ENCODE data around the gene LTC4S.

The LTC4S gene

DNA sequence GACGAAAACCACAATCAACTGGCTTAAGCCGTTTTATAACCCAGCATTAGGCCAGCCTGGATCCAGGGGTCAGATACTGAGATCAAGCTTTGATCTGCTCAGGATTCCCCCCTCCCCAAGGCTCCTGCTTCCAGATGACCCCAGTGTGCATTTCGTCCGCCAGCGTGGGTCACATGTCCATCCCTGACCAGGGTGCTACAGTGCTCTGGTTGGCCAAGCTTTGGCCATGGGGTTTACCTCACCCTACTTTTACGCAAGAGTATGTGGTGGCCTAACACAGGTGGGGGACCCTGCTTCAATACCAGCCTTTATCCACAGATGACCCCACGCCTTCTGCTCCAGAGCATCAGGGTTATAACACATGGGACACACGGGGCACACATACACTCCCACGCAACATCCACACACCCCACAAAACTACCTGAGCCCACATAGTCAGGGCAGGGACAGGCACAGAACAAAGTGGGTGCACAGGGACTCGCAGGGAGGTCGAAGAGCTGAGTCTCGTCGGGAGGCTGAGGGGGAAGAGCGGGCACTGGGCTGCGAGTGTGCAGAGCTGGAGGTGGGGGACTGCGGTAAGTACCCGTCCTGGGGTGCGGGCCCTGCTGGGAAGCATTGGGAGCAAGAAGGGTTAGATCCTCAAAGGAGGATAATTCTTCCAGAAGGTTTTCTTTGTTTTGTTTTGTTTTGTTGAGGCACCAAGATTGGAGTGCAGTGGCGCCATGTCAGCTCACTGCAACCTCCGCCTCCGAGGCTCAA lies 21.9 kb downstream of the LTC4S start:
- ChIA-PET POLR2A (interaction anchor here (9.1 kb wide), 1 partner anchor 10 kb away, joined by 131 read pairs; the partner anchor contains the start of gene MGAT4B), CTCF (interaction anchor here (5.8 kb wide), 1 partner anchor 13 kb away, joined by 39 read pairs; no protein-coding TSS in a partner anchor)
- Histone ChIP-seq H3K4me3 (ENCODE audit: control insufficient read depth in 1 of 7, extremely low read depth in 1 of 7, insufficient read depth in 4 of 7, low read depth in 2 of 7, low read length in 6 of 7) (no peak overlapping the region), H3K27me3 (replicated peaks in 2 of 5; ENCODE audit: control insufficient read depth in 4 of 5, insufficient read depth in 5 of 5, low read length in 4 of 5) (no peaks in the 10 kb centered on the region), H3K4me1 (ENCODE audit: control extremely low read depth in 1 of 4, control insufficient read depth in 4 of 4, insufficient read depth in 4 of 4, low read length in 3 of 4) (peaks cover 0 to 41% (median 37%) of the 10 kb centered on the region in 4 experiments), H3K27ac (ENCODE audit: insufficient read depth in 1 of 2, low read depth in 1 of 2, low read length in 2 of 2, poor library complexity in 1 of 2, severe bottlenecking in 2 of 2) (no peak overlapping the region), H3K36me3 (ENCODE audit: control insufficient read depth in 4 of 4, insufficient read depth in 4 of 4, low read length in 3 of 4) (peaks cover 0 to 32% (median 10%) of the 10 kb centered on the region in 4 experiments), H3K9me3 (ENCODE audit: control extremely low read depth in 1 of 5, control insufficient read depth in 4 of 5, insufficient read depth in 2 of 5, low read depth in 1 of 5, low read length in 4 of 5) (peaks cover 0 to 2% (median 0%) of the 10 kb centered on the region in 5 experiments)
- DNase-seq: no peak
- 97% methylated on average over 18 of the region's 21 CpGs for WGBS (ENCODE audit: insufficient coverage)

DNA sequence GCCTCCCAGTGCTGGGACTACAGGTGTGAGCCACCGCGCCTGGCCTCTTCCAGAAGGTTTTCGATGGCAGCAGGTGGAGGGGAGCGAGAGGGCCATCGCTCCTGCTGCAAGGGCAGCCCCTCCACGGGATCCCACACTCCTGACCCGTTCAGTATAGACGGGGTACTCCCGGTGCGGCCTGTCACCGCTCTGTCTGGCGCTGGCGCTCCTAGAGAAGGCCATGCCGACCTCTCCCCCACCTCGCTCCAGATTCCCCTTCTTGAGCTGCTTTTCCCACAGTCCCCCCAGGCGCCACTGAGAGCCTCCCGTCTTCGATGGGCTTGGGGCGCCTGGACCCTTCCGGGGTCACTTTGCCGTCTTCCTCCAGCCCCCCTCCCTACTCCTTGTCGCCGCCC lies 22.6 kb downstream of the LTC4S start:
- no peaks in the 10 kb centered on the region for H3K27me3 ChIP-seq (replicated peaks in 2 of 5; ENCODE audit: control insufficient read depth in 4 of 5, insufficient read depth in 5 of 5, low read length in 4 of 5)
- ChIA-PET POLR2A (interaction anchor here (9.1 kb wide), 1 partner anchor 11 kb away, joined by 131 read pairs; the partner anchor contains the start of gene MGAT4B), CTCF (interaction anchor here (4.5 kb wide), 1 partner anchor 14 kb away, joined by 32 read pairs; no protein-coding TSS in a partner anchor)
- no peak overlapping the region for H3K27ac ChIP-seq (ENCODE audit: insufficient read depth in 1 of 2, low read depth in 1 of 2, low read length in 2 of 2, poor library complexity in 1 of 2, severe bottlenecking in 2 of 2)
- WGBS (ENCODE audit: insufficient coverage): 58% methylated on average over 21 of the region's 23 CpGs
- H3K4me3 ChIP-seq (ENCODE audit: control insufficient read depth in 1 of 7, extremely low read depth in 1 of 7, insufficient read depth in 4 of 7, low read depth in 2 of 7, low read length in 6 of 7): peak overlapping the region in 6 of 7 experiments; percentile 17 to 71 (median 54)
- H3K36me3 ChIP-seq (ENCODE audit: control insufficient read depth in 4 of 4, insufficient read depth in 4 of 4, low read length in 3 of 4): peaks cover 0 to 32% (median 10%) of the 10 kb centered on the region in 4 experiments
- no peak for DNase-seq
- H3K9me3 ChIP-seq (ENCODE audit: control extremely low read depth in 1 of 5, control insufficient read depth in 4 of 5, insufficient read depth in 2 of 5, low read depth in 1 of 5, low read length in 4 of 5): peaks cover 0 to 2% (median 0%) of the 10 kb centered on the region in 5 experiments
- H3K4me1 ChIP-seq (ENCODE audit: control extremely low read depth in 1 of 4, control insufficient read depth in 4 of 4, insufficient read depth in 4 of 4, low read length in 3 of 4): peaks cover 0 to 41% (median 37%) of the 10 kb centered on the region in 4 experiments

DNA sequence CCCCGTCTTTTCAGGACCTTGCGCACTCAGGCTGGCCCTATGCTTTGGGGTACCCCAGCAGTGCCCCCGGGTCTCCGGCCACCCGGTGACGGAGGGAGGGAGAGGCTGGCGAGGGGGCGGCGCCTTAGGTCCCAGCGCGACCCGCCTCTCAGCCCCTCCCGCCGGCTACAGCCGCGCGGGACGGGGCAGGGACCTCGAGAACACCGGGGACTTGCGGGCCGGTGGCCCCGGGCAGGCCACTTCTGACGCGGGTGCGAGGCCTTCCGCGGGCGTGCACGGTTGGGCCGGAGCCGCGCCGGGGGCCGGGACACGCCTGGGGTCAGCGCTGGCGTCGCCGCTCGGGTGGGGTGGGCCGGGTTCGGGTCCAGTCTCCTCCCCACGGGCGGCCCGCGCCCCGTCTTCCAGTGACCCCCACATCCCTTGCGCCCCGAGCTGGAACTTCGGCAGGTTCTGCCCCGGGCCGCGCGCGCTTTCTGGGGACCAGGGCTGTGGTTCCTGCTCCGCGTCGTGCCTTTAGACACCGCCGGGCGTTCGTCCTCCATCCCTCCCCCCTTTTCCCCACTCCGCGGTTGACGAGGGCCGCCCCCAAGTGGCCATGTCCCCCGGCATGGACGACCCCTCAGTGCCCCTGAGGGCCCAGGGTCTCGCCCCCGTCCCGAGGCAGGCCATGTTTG lies 23.1 kb downstream of the LTC4S start:
- Histone ChIP-seq H3K36me3 (ENCODE audit: control insufficient read depth in 4 of 4, insufficient read depth in 4 of 4, low read length in 3 of 4) (peaks cover 0 to 32% (median 10%) of the 10 kb centered on the region in 4 experiments), H3K4me1 (ENCODE audit: control extremely low read depth in 1 of 4, control insufficient read depth in 4 of 4, insufficient read depth in 4 of 4, low read length in 3 of 4) (peaks cover 0 to 46% (median 40%) of the 10 kb centered on the region in 4 experiments), H3K27me3 (replicated peaks in 2 of 5; ENCODE audit: control insufficient read depth in 4 of 5, insufficient read depth in 5 of 5, low read length in 4 of 5) (no peaks in the 10 kb centered on the region), H3K9me3 (ENCODE audit: control extremely low read depth in 1 of 5, control insufficient read depth in 4 of 5, insufficient read depth in 2 of 5, low read depth in 1 of 5, low read length in 4 of 5) (peaks cover 0 to 2% (median 0%) of the 10 kb centered on the region in 5 experiments), H3K27ac (ENCODE audit: insufficient read depth in 1 of 2, low read depth in 1 of 2, low read length in 2 of 2, poor library complexity in 1 of 2, severe bottlenecking in 2 of 2) (no peak overlapping the region), H3K4me3 (ENCODE audit: control insufficient read depth in 1 of 7, extremely low read depth in 1 of 7, insufficient read depth in 4 of 7, low read depth in 2 of 7, low read length in 6 of 7) (peak overlapping the region in 6 of 7 experiments; percentile 17 to 71 (median 54))
- under 1% methylated on average over 49 of the region's 72 CpGs for WGBS (ENCODE audit: insufficient coverage)
- ChIA-PET CTCF (interaction anchor here (4.5 kb wide), 1 partner anchor 14 kb away, joined by 32 read pairs; no protein-coding TSS in a partner anchor), POLR2A (interaction anchor here (9.1 kb wide), 1 partner anchor 12 kb away, joined by 131 read pairs; the partner anchor contains the start of gene MGAT4B)
- DNase-seq: no peak

DNA sequence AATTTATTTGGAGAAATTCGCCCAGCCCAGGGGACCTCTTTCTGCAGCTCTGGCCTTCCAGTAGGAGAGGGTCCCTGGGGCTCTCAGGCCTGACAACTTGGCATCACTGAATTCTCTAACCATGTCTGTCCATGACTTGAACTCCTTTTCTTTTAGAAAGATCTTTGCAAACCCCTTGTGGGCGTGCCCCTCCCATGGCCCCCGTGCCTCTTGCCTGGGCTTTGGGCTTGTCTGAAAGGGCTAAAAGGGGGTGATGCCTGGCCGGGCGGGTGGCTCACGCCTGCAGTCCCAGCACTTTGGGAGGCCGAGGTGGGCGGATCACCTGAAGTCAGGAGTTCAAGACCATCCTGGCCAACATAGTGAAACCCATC lies 23.7 kb downstream of the LTC4S start:
- CTCF ChIA-PET: interaction anchor here (4.5 kb wide), 1 partner anchor 15 kb away, joined by 32 read pairs; no protein-coding TSS in a partner anchor
- WGBS (ENCODE audit: insufficient coverage): 90% methylated on average over 8 of the region's 8 CpGs
- POLR2A ChIA-PET: interaction anchor here (9.1 kb wide), 1 partner anchor 12 kb away, joined by 131 read pairs; the partner anchor contains the start of gene MGAT4B

DNA sequence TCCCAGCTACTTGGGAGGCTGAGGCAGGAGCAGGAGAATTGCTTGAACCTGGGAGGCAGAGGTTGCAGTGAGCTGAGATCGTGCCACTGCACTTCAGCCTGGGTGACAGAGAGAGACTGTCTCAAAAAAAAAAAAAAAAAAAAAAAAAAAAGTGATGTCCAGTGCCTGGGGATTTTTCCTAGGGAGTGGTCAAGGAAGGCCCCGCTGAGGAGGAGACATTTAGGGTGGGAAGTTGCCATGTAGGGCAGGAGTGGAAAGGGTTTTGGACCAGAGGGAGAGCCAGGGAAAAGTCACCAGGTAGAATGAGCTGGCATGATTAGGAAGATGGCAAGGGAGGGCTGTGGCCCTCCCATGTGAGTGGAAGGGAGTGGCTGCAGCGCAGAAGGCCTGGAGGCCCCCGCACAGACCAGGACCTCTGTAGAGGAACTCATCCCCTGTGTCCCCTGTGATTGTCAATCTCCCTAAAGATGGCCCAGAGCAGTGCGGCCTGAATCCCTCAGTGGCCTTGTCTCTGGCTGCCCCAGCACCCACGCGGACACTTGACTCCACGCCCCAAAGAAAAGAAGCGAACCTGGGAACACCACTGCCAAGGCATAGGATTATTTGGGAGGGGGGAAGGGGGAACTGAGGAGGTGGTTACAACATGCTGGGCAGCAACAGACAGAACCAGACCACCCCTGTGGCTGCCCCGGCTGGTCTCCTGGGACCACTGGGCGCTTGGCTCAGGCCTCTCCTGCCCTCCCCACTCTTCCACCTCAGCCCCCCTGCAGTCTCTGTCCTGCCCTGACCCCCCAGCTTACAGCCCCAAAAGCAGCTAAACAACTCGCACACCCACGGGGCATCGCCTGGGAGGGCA lies 24.3 kb downstream of the LTC4S start:
- POLR2A ChIA-PET: interaction anchor here (9.1 kb wide), 1 partner anchor 13 kb away, joined by 131 read pairs; the partner anchor contains the start of gene MGAT4B
- H3K4me1 ChIP-seq (ENCODE audit: control extremely low read depth in 1 of 4, control insufficient read depth in 4 of 4, insufficient read depth in 4 of 4, low read length in 3 of 4): peaks cover 0 to 56% (median 49%) of the 10 kb centered on the region in 4 experiments

More for the DNA sequence above, 23.7 kb downstream of the LTC4S start:
- H3K4me1 ChIP-seq (ENCODE audit: control extremely low read depth in 1 of 4, control insufficient read depth in 4 of 4, insufficient read depth in 4 of 4, low read length in 3 of 4): peaks cover 0 to 51% (median 45%) of the 10 kb centered on the region in 4 experiments
- H3K27ac ChIP-seq (ENCODE audit: insufficient read depth in 1 of 2, low read depth in 1 of 2, low read length in 2 of 2, poor library complexity in 1 of 2, severe bottlenecking in 2 of 2): peak overlapping the region in 1 of 2 experiments; percentile 95
- DNase-seq: no peak
- no peaks in the 10 kb centered on the region for H3K27me3 ChIP-seq (replicated peaks in 2 of 5; ENCODE audit: control insufficient read depth in 4 of 5, insufficient read depth in 5 of 5, low read length in 4 of 5)
- H3K9me3 ChIP-seq (ENCODE audit: control extremely low read depth in 1 of 5, control insufficient read depth in 4 of 5, insufficient read depth in 2 of 5, low read depth in 1 of 5, low read length in 4 of 5): peaks cover 0 to 2% (median 0%) of the 10 kb centered on the region in 5 experiments
- peaks cover 0 to 29% (median 7%) of the 10 kb centered on the region in 4 experiments for H3K36me3 ChIP-seq (ENCODE audit: control insufficient read depth in 4 of 4, insufficient read depth in 4 of 4, low read length in 3 of 4)
- peak overlapping the region in 4 of 7 experiments; percentile 40 to 71 (median 67) for H3K4me3 ChIP-seq (ENCODE audit: control insufficient read depth in 1 of 7, extremely low read depth in 1 of 7, insufficient read depth in 4 of 7, low read depth in 2 of 7, low read length in 6 of 7)

More for the DNA sequence above, 24.3 kb downstream of the LTC4S start:
- peaks cover 0 to 2% (median 0%) of the 10 kb centered on the region in 5 experiments for H3K9me3 ChIP-seq (ENCODE audit: control extremely low read depth in 1 of 5, control insufficient read depth in 4 of 5, insufficient read depth in 2 of 5, low read depth in 1 of 5, low read length in 4 of 5)
- CTCF ChIA-PET: interaction anchor here (1.0 to 4.5 kb wide), 2 partner anchors 9 to 15 kb away, joined by 3 to 32 read pairs; no protein-coding TSS in a partner anchor
- peaks cover 0 to 29% (median 10%) of the 10 kb centered on the region in 4 experiments for H3K36me3 ChIP-seq (ENCODE audit: control insufficient read depth in 4 of 4, insufficient read depth in 4 of 4, low read length in 3 of 4)
- no peaks in the 10 kb centered on the region for H3K27me3 ChIP-seq (replicated peaks in 2 of 5; ENCODE audit: control insufficient read depth in 4 of 5, insufficient read depth in 5 of 5, low read length in 4 of 5)
- H3K4me3 ChIP-seq (ENCODE audit: control insufficient read depth in 1 of 7, extremely low read depth in 1 of 7, insufficient read depth in 4 of 7, low read depth in 2 of 7, low read length in 6 of 7): peak overlapping the region in 5 of 7 experiments; percentile 23 to 96 (median 45)
- peak overlapping the region; percentile 92 to 95 for H3K27ac ChIP-seq (ENCODE audit: insufficient read depth in 1 of 2, low read depth in 1 of 2, low read length in 2 of 2, poor library complexity in 1 of 2, severe bottlenecking in 2 of 2)
- peak in 1 of 3 donors; percentile 33 for DNase-seq
- WGBS (ENCODE audit: insufficient coverage): 96% methylated on average over 11 of the region's 14 CpGs
